ENCODE results near the gene EGLN2.
A peak's percentile ranks its signal among the peaks of the same experiment; 100 is the strongest.

DNA sequence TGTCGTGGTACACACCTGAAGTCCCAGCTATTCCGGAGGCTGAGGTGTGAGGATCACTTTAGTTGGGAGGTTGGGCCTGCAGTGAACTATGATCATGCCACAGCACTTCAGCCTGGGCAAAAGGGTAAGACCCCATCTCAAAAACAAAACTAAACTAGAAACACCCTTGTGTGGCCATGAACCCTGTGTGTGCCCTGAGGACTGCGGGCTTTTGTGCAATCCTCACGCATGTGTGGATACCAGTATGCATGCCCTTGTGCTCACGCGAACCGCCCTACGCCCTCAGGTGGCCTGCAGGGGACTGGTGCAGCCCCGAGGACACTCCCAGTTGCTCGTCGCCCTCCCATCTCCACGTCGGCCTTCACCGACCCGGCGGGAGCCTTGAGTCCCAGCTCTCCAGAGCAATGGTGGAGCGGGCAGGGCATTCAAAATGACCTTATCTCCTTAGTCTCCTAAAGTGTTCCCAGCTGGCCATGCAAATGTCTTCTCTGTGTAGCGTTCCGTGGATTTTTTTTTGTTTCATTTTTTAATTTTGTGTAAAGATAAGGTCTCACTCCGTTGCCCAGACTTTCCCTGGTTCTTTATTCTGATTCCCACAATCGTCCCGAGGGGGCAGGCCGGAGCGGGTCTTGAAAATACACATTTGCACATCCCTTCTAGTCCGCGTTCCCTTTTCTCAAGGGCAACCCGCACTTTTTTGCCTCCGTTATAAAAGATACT, 868 bp upstream of the EGLN2 start:
- TF ChIP-seq, protein P1, sequence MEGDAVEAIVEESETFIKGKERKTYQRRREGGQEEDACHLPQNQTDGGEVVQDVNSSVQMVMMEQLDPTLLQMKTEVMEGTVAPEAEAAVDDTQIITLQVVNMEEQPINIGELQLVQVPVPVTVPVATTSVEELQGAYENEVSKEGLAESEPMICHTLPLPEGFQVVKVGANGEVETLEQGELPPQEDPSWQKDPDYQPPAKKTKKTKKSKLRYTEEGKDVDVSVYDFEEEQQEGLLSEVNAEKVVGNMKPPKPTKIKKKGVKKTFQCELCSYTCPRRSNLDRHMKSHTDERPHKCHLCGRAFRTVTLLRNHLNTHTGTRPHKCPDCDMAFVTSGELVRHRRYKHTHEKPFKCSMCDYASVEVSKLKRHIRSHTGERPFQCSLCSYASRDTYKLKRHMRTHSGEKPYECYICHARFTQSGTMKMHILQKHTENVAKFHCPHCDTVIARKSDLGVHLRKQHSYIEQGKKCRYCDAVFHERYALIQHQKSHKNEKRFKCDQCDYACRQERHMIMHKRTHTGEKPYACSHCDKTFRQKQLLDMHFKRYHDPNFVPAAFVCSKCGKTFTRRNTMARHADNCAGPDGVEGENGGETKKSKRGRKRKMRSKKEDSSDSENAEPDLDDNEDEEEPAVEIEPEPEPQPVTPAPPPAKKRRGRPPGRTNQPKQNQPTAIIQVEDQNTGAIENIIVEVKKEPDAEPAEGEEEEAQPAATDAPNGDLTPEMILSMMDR (IDR thresholded peaks at IDR 0.05): peak; percentile 65
- TF ChIP-seq TCF7L2 (IDR thresholded peaks at IDR 0.05; ENCODE audit: low read depth, low read length) (no peak), POLR2AphosphoS5 (IDR thresholded peaks at IDR 0.05; ENCODE audit: low read depth, low read length) (no peak), REST (IDR thresholded peaks at IDR 0.05; ENCODE audit: insufficient read depth in 1 of 2, low read depth in 2 of 2, low read length in 1 of 2) (no peak), SIN3A (IDR thresholded peaks at IDR 0.05; ENCODE audit: borderline replicate concordance, insufficient read depth, low read depth, low read length) (no peak)
